ENCODE data around the gene SLC26A4.
"Not testable (repeated sequence)": the region's sequence is repeated elsewhere in the genome, so short reads cannot be mapped to it uniquely, and the experiment has no call there.

Gene SLC26A4

DNA sequence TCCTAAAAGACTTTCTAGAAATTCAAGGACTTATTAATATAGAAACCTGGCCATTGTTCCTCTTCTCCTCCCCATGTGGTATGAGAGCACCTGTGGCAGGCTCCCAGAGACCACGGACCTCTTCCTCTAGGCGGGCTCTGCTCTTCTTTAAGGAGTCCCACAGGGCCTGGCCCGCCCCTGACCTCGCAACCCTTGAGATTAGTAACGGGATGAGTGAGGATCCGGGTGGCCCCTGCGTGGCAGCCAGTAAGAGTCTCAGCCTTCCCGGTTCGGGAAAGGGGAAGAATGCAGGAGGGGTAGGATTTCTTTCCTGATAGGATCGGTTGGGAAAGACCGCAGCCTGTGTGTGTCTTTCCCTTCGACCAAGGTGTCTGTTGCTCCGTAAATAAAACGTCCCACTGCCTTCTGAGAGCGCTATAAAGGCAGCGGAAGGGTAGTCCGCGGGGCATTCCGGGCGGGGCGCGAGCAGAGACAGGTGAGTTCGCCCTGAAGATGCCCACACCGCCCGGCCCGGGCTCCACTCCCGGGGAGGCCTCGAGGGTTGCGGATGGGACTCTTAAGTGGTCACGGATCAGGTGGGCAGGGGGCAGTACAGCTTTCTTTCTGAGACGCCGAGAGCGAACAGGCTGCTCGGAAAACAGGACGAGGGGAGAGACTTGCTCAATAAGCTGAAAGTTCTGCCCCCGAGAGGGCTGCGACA is at the start of gene SLC26A4:
TSS of gene SLC26A4 (plus strand) at position 448 of the 700 bp plus-strand sequence. CDS start 814 bp downstream, outside the sequence.
- peak within 1 kb of the TSS; percentile 42; the same call in 1 of the 2 replicates for H3K4me3 ChIP-seq (ENCODE audit: low read length)
- no peak for TF ChIP-seq ZNF274 (IDR thresholded peaks at IDR 0.05; ENCODE audit: low read depth, low read length)

- H3K4me3 ChIP-seq (ENCODE audit: low read length), result no peak overlapping the region
- no peak for TF ChIP-seq ZNF274 (IDR thresholded peaks at IDR 0.05; ENCODE audit: low read depth, low read length)
Observed at GRCh38 chr7:107613439-107613838, 47.2 kb upstream of the SLC26A4 start.

DNA sequence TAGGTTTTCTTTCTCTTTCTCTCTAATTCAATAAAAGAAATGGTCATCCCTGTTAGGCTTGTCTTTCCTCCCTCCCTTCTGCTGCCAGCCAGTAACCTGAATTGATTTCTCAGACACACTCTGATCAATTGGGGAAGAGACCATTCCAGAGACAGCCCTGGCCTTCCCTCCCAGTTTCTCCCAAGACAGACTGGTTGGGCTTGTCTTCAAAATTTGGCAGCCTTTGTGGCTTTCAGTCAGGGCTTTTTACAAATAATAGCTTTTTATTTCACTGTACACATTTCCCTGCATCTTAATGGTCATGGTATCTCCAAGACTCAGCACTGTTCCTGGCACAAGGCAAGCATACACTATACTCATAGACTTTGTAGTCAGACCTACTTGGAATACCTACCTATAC is 46.7 kb upstream of the SLC26A4 start:
- no peak for TF ChIP-seq ZNF274 (IDR thresholded peaks at IDR 0.05; ENCODE audit: low read depth, low read length)
- H3K4me3 ChIP-seq (ENCODE audit: low read length), result no peak overlapping the region

DNA sequence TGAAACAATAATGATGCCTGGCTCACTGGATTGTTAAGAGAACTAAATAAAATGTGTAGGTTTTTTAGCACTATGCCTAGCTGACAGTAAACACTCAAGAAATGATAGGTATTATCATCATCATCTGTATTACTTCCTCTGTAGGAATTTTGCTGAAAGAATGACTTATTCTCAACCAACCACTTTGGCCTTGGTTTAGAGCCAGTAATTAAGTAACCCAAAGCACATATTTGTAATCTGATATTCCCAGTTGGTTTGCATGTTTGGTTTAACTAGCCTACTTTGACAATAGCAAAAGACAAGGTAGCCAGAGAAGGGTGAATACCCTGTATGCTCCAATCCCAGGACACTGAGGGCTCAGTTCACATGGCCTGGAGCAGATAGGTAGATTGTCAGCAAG is 46.2 kb upstream of the SLC26A4 start:
- no peak for TF ChIP-seq ZNF274 (IDR thresholded peaks at IDR 0.05; ENCODE audit: low read depth, low read length)
- H3K4me3 ChIP-seq (ENCODE audit: low read length), result no peak overlapping the region

- TF ChIP-seq ZNF274 (IDR thresholded peaks at IDR 0.05; ENCODE audit: low read depth, low read length), result no peak
- H3K4me3 ChIP-seq (ENCODE audit: low read length), result no peak overlapping the region
Observed at GRCh38 chr7:107615910-107616680, 44.5 kb upstream of the SLC26A4 start.

- no peak for TF ChIP-seq ZNF274 (IDR thresholded peaks at IDR 0.05; ENCODE audit: low read depth, low read length)
- H3K4me3 ChIP-seq (ENCODE audit: low read length), result no peak overlapping the region
Observed at GRCh38 chr7:107622429-107622828, 38.2 kb upstream of the SLC26A4 start.

- no peak for TF ChIP-seq ZNF274 (IDR thresholded peaks at IDR 0.05; ENCODE audit: low read depth, low read length)
- H3K4me3 ChIP-seq (ENCODE audit: low read length), result no peak overlapping the region
Observed at GRCh38 chr7:107622894-107623293, 37.7 kb upstream of the SLC26A4 start.

DNA sequence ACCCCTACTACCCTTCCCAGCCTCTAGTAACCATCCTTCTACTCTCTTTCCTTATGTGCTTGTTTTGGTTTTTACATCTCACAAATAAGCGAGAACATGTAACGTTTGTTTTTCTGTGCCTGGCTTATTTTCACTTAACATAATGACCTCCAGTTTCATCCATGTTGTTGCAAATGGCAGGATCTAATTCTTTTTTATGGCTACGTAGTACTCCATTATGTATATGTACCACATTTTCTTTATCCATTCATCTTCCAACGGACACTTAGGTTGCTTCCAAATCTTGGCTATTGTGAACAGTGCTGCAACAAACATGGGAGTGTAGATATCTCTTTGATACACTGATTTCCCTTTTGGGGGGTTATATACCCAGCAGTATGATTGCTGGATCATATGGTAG is 33.6 kb upstream of the SLC26A4 start:
- H3K4me3 ChIP-seq (ENCODE audit: low read length), result no peak overlapping the region
- no peak for TF ChIP-seq ZNF274 (IDR thresholded peaks at IDR 0.05; ENCODE audit: low read depth, low read length)

- no peak for TF ChIP-seq ZNF274 (IDR thresholded peaks at IDR 0.05; ENCODE audit: low read depth, low read length)
- no peak overlapping the region for H3K4me3 ChIP-seq (ENCODE audit: low read length)
Observed at GRCh38 chr7:107628461-107629064, 32.1 kb upstream of the SLC26A4 start.

DNA sequence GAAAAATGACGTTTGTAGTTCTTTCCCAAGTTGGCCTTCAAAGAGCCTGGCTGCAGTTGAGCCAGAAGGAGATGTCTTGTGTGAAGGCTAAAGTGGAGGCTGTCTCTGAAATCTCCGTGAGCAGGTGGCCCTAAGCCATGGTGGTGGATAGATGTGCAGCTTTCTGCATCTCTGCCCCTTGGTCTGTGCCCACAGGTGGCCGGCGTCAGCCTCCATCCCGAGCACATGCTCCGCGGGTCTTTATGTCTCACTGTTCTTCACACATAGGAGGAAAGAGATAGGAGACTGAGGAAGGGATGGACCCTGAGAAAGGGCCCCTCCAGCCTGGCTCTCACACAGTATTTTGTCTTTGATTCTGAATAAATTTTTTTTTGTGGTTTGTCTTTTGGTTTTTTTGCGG is 30.3 kb upstream of the SLC26A4 start:
- TF ChIP-seq ZNF274 (IDR thresholded peaks at IDR 0.05; ENCODE audit: low read depth, low read length), result no peak
- no peak overlapping the region for H3K4me3 ChIP-seq (ENCODE audit: low read length)

- no peak for TF ChIP-seq ZNF274 (IDR thresholded peaks at IDR 0.05; ENCODE audit: low read depth, low read length)
- no peak overlapping the region for H3K4me3 ChIP-seq (ENCODE audit: low read length)
Observed at GRCh38 chr7:107631588-107632491, 28.8 kb upstream of the SLC26A4 start.

DNA sequence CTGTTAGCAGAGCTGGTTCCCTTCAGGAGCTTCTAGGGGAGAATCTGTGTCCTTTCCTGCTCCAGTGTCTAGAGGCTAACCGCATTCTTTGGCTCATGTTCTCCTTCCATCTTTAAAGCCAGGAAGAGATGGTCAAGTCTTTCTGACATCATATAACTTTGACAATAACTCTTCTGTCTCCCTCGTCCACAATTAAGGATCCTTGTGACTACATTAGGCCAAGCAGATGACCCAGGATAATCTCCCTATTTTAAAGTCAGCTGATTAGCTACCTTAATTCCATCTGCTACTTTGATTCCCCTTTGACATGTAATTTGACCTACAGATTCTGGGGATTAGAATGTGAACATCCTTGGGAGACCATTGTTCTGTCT is 28.1 kb upstream of the SLC26A4 start:
- no peak overlapping the region for H3K4me3 ChIP-seq (ENCODE audit: low read length)
- no peak for TF ChIP-seq ZNF274 (IDR thresholded peaks at IDR 0.05; ENCODE audit: low read depth, low read length)

- no peak for TF ChIP-seq ZNF274 (IDR thresholded peaks at IDR 0.05; ENCODE audit: low read depth, low read length)
- H3K4me3 ChIP-seq (ENCODE audit: low read length), result no peak overlapping the region
Observed at GRCh38 chr7:107638594-107638993, 22.0 kb upstream of the SLC26A4 start.

DNA sequence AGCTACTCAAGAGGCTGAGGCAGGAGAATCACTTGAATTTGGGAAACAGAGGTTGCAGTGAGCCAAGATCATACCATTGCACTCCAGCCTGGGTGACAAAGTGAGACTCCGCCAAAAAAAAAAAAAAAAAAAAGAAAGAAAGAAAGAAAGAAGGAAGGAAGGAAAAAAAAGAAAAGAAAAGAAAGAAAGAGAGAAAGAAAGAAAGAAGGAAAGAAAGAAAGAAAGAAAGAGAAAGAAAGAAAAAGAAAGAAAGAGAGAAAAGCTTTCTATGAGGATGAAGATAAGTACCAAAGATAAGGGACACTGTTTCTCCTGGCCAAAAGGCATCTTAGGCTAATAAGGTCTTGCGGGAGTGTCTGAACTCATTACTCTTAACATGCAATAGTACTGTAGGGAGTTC is 21.6 kb upstream of the SLC26A4 start:
- not testable (repeated sequence) for H3K4me3 ChIP-seq (ENCODE audit: low read length)

Data from GM08714 (cell line).